BLaER1 (cell line): ENCODE data around the gene ZBTB2.

ENCODE experiments used
- H3K27ac ChIP-seq: shearing (Covaris generic); formaldehyde crosslinking; 2 replicates; pipeline ENCODE4 v1.8.1; 2022
- H3K27me3 ChIP-seq: shearing (Covaris generic); formaldehyde crosslinking; 2 replicates; pipeline ENCODE4 v1.8.1; 2022
- H3K36me3 ChIP-seq: shearing (Covaris generic); formaldehyde crosslinking; 2 replicates; pipeline ENCODE4 v1.8.1; 2022
- H3K4me1 ChIP-seq: shearing (Covaris generic); formaldehyde crosslinking; 2 replicates; pipeline ENCODE4 v1.8.1; 2022
- H3K4me2 ChIP-seq: shearing (Covaris generic); formaldehyde crosslinking; 2 replicates; pipeline ENCODE4 v1.8.1; 2022
- H3K4me3 ChIP-seq: shearing (Covaris generic); formaldehyde crosslinking; 2 replicates; pipeline ENCODE4 v1.8.1; 2022
- H3K9ac ChIP-seq: shearing (Covaris generic); formaldehyde crosslinking; 2 replicates; pipeline ENCODE4 v1.8.1; 2022
- H3K9me3 ChIP-seq: shearing (Covaris generic); formaldehyde crosslinking; 2 replicates; pipeline ENCODE4 v1.8.1; 2022
- H4K20me1 ChIP-seq: shearing (Covaris generic); formaldehyde crosslinking; 2 replicates; pipeline ENCODE4 v1.8.1; 2022
- Cebpa-rat ChIP-seq: shearing (Covaris generic); IDR thresholded peaks from 2 replicates; pipeline ENCODE4 v1.8.1; 2022

ZBTB2 gene

GRCh38 chr6:151391471-151392413 is at the start of gene ZBTB2:
Gene ZBTB2 (minus strand): TSS chr6:151391559. CDS start chr6:151373637, 17,922 bp downstream.
- H3K27ac ChIP-seq: peak within 1 kb of the TSS; percentile 99
- H3K4me2 ChIP-seq: peak within 1 kb of the TSS; percentile 87
- H3K4me1 ChIP-seq: peaks cover 47% of the 10 kb centered on the region
- H3K9ac ChIP-seq: peak within 1 kb of the TSS; percentile 99
- H3K9me3 ChIP-seq: no peaks in the 10 kb centered on the region
- peaks cover 13% of the 10 kb centered on the region; the same call in 1 of the 2 replicates for H3K36me3 ChIP-seq
- H4K20me1 ChIP-seq: peaks cover 77% of the 10 kb centered on the region
- H3K27me3 ChIP-seq: no peaks in the 10 kb centered on the region
- H3K4me3 ChIP-seq: peak within 1 kb of the TSS; percentile 96
- TF ChIP-seq Cebpa-rat: no peak

- Histone ChIP-seq H3K9me3 (no peaks in the 10 kb centered on the region), H4K20me1 (peaks cover 12% of the 10 kb centered on the region; the same call in 1 of the 2 replicates), H3K36me3 (peaks cover 41% of the 10 kb centered on the region), H3K27me3 (no peaks in the 10 kb centered on the region), H3K27ac (no peak overlapping the region), H3K4me1 (peaks cover 33% of the 10 kb centered on the region), H3K4me2 (peak overlapping the region; percentile 48), H3K9ac (peak overlapping the region; percentile 31; the same call in 1 of the 2 replicates), H3K4me3 (no peak overlapping the region)
- TF ChIP-seq Cebpa-rat: no peak
These were observed 49.6 kb upstream of the ZBTB2 start for GRCh38 chr6:151440930-151441329.

GRCh38 chr6:151440498-151440897 is 49.1 kb upstream of the ZBTB2 start:
- Histone ChIP-seq H3K9ac (peak overlapping the region; percentile 31; the same call in 1 of the 2 replicates), H3K36me3 (peaks cover 44% of the 10 kb centered on the region), H4K20me1 (peaks cover 12% of the 10 kb centered on the region; the same call in 1 of the 2 replicates), H3K9me3 (no peaks in the 10 kb centered on the region), H3K4me2 (peak overlapping the region; percentile 48), H3K27ac (no peak overlapping the region), H3K4me1 (peaks cover 33% of the 10 kb centered on the region), H3K27me3 (no peaks in the 10 kb centered on the region), H3K4me3 (no peak overlapping the region)
- TF ChIP-seq Cebpa-rat: no peak

GRCh38 chr6:151437401-151437800 is 46.0 kb upstream of the ZBTB2 start:
- H3K4me1 ChIP-seq: peaks cover 33% of the 10 kb centered on the region
- H3K4me3 ChIP-seq: no peak overlapping the region
- peaks cover 31% of the 10 kb centered on the region for H3K36me3 ChIP-seq
- no peak overlapping the region for H3K27ac ChIP-seq
- H4K20me1 ChIP-seq: peaks cover 12% of the 10 kb centered on the region; the same call in 1 of the 2 replicates
- no peaks in the 10 kb centered on the region for H3K27me3 ChIP-seq
- no peak for TF ChIP-seq Cebpa-rat
- H3K9ac ChIP-seq: no peak overlapping the region
- H3K4me2 ChIP-seq: no peak overlapping the region
- no peaks in the 10 kb centered on the region for H3K9me3 ChIP-seq

GRCh38 chr6:151436802-151437201 is 45.4 kb upstream of the ZBTB2 start:
- H3K4me3 ChIP-seq: no peak overlapping the region
- peaks cover 11% of the 10 kb centered on the region; the same call in 1 of the 2 replicates for H4K20me1 ChIP-seq
- peak overlapping the region; percentile 39 for H3K4me2 ChIP-seq
- no peaks in the 10 kb centered on the region for H3K27me3 ChIP-seq
- no peaks in the 10 kb centered on the region for H3K9me3 ChIP-seq
- peaks cover 35% of the 10 kb centered on the region for H3K36me3 ChIP-seq
- TF ChIP-seq Cebpa-rat: no peak
- no peak overlapping the region for H3K27ac ChIP-seq
- no peak overlapping the region for H3K9ac ChIP-seq
- peaks cover 33% of the 10 kb centered on the region for H3K4me1 ChIP-seq

GRCh38 chr6:151436300-151436699 is 44.9 kb upstream of the ZBTB2 start:
- Histone ChIP-seq H3K9ac (no peak overlapping the region), H4K20me1 (peaks cover 6% of the 10 kb centered on the region; the same call in 1 of the 2 replicates), H3K4me3 (no peak overlapping the region), H3K9me3 (no peaks in the 10 kb centered on the region), H3K27me3 (no peaks in the 10 kb centered on the region), H3K27ac (no peak overlapping the region), H3K4me1 (peaks cover 30% of the 10 kb centered on the region), H3K36me3 (peaks cover 40% of the 10 kb centered on the region), H3K4me2 (peak overlapping the region; percentile 39; the same call in 1 of the 2 replicates)
- no peak for TF ChIP-seq Cebpa-rat

GRCh38 chr6:151434369-151434768 is 43.0 kb upstream of the ZBTB2 start:
- Histone ChIP-seq H3K36me3 (peaks cover 55% of the 10 kb centered on the region), H3K4me3 (no peak overlapping the region), H3K4me2 (no peak overlapping the region), H3K27ac (no peak overlapping the region), H3K9ac (no peak overlapping the region), H4K20me1 (0 out of 2 replicates have a peak, but pooled peaks cover 5% of the 10 kb centered on the region), H3K9me3 (no peaks in the 10 kb centered on the region), H3K27me3 (no peaks in the 10 kb centered on the region), H3K4me1 (peaks cover 13% of the 10 kb centered on the region)
- no peak for TF ChIP-seq Cebpa-rat

- Histone ChIP-seq H3K4me2 (no peak overlapping the region), H4K20me1 (0 out of 2 replicates have a peak, but pooled peaks cover 5% of the 10 kb centered on the region), H3K4me1 (peaks cover 13% of the 10 kb centered on the region), H3K9me3 (no peaks in the 10 kb centered on the region), H3K4me3 (no peak overlapping the region), H3K27me3 (no peaks in the 10 kb centered on the region), H3K36me3 (peaks cover 61% of the 10 kb centered on the region), H3K27ac (no peak overlapping the region), H3K9ac (no peak overlapping the region)
- no peak for TF ChIP-seq Cebpa-rat
These were observed 41.3 kb upstream of the ZBTB2 start for GRCh38 chr6:151432651-151433050.

- Histone ChIP-seq H4K20me1 (0 out of 2 replicates have a peak, but pooled peaks cover 2% of the 10 kb centered on the region), H3K36me3 (peaks cover 71% of the 10 kb centered on the region), H3K4me3 (no peak overlapping the region), H3K9me3 (no peaks in the 10 kb centered on the region), H3K4me1 (peaks cover under 1% of the 10 kb centered on the region; the same call in 1 of the 2 replicates), H3K27ac (no peak overlapping the region), H3K9ac (peak overlapping the region; percentile 7; the same call in 1 of the 2 replicates), H3K27me3 (no peaks in the 10 kb centered on the region), H3K4me2 (no peak overlapping the region)
- no peak for TF ChIP-seq Cebpa-rat
These were observed 40.0 kb upstream of the ZBTB2 start for GRCh38 chr6:151431337-151431736.

GRCh38 chr6:151430886-151431285 is 39.5 kb upstream of the ZBTB2 start:
- H3K27ac ChIP-seq: no peak overlapping the region
- no peaks in the 10 kb centered on the region for H4K20me1 ChIP-seq
- TF ChIP-seq Cebpa-rat: no peak
- H3K36me3 ChIP-seq: peaks cover 73% of the 10 kb centered on the region
- H3K4me1 ChIP-seq: no peaks in the 10 kb centered on the region
- H3K9me3 ChIP-seq: no peaks in the 10 kb centered on the region
- no peak overlapping the region for H3K4me2 ChIP-seq
- H3K27me3 ChIP-seq: no peaks in the 10 kb centered on the region
- H3K4me3 ChIP-seq: no peak overlapping the region
- H3K9ac ChIP-seq: peak overlapping the region; percentile 7; the same call in 1 of the 2 replicates
